Measurements from ENCODE around the gene COA4. TPM values are rescaled to one million over a fixed set of nuclear protein-coding genes. Genes with fewer than 3 reads are reported as not detected.
A peak's percentile ranks its signal among the peaks of the same experiment; 100 is the strongest.

The COA4 gene
- total RNA-seq = 90.2 and 99.9 TPM in 2 replicates

- Mint-ChIP-seq H3K4me3 (ENCODE audit: low read depth) (peak within 1 kb of the TSS; percentile 98), H3K27me3 (ENCODE audit: low read depth) (no peaks in the 10 kb centered on the region), H3K9me3 (no peaks in the 10 kb centered on the region), H3K36me3 (ENCODE audit: low read depth) (peaks cover 36% of the 10 kb centered on the region), H3K4me1 (ENCODE audit: low read depth) (peaks cover 19% of the 10 kb centered on the region), H3K27ac (peak within 1 kb of the TSS; percentile 96)
- intact Hi-C loops (cut with micrococcal nuclease) = loop anchor here (1.0 to 5.0 kb wide), 4 partner anchors 98 to 296 kb away; partner anchors contain the start of genes C2CD3, PPME1 and RAB6A
- peak; percentile 93 for DNase-seq (ENCODE audit: low spot score)
Observed at GRCh38 chr11:73876424-73877310, at the start of gene COA4, which contains the start of gene PAAF1. Gene COA4, minus strand, starts transcription at chr11:73876846. Its CDS starts 3,468 bp downstream, at chr11:73873378. Gene PAAF1, plus strand, starts transcription at chr11:73876999. Its CDS starts 23 bp downstream, at chr11:73877022.

GRCh38 chr11:73921180-73921579 lies 44.5 kb upstream of the COA4 start:
- no peak overlapping the region for H3K4me3 Mint-ChIP-seq (ENCODE audit: low read depth)
- no peaks in the 10 kb centered on the region for H3K9me3 Mint-ChIP-seq
- no peaks in the 10 kb centered on the region for H3K4me1 Mint-ChIP-seq (ENCODE audit: low read depth)
- H3K36me3 Mint-ChIP-seq (ENCODE audit: low read depth) = peaks cover 43% of the 10 kb centered on the region
- no peak for DNase-seq (ENCODE audit: low spot score)
- intact Hi-C loops (cut with micrococcal nuclease) = no loop called here
- H3K27ac Mint-ChIP-seq = no peak overlapping the region
- no peaks in the 10 kb centered on the region for H3K27me3 Mint-ChIP-seq (ENCODE audit: low read depth)

GRCh38 chr11:73916435-73916834 lies 39.8 kb upstream of the COA4 start:
- Mint-ChIP-seq H3K4me3 (ENCODE audit: low read depth) (no peak overlapping the region), H3K27me3 (ENCODE audit: low read depth) (no peaks in the 10 kb centered on the region), H3K4me1 (ENCODE audit: low read depth) (no peaks in the 10 kb centered on the region), H3K27ac (no peak overlapping the region), H3K9me3 (no peaks in the 10 kb centered on the region), H3K36me3 (ENCODE audit: low read depth) (peaks cover 56% of the 10 kb centered on the region)
- intact Hi-C loops (cut with micrococcal nuclease) = no loop called here
- DNase-seq (ENCODE audit: low spot score) = no peak

- Mint-ChIP-seq H3K27me3 (ENCODE audit: low read depth) (no peaks in the 10 kb centered on the region), H3K4me1 (ENCODE audit: low read depth) (no peaks in the 10 kb centered on the region), H3K36me3 (ENCODE audit: low read depth) (peaks cover 56% of the 10 kb centered on the region), H3K9me3 (no peaks in the 10 kb centered on the region), H3K27ac (no peak overlapping the region), H3K4me3 (ENCODE audit: low read depth) (no peak overlapping the region)
- DNase-seq (ENCODE audit: low spot score) = no peak
- intact Hi-C loops (cut with micrococcal nuclease) = no loop called here
Observed at GRCh38 chr11:73914284-73914683, 37.6 kb upstream of the COA4 start.

GRCh38 chr11:73913472-73913871 lies 36.8 kb upstream of the COA4 start:
- intact Hi-C loops (cut with micrococcal nuclease) = no loop called here
- H3K36me3 Mint-ChIP-seq (ENCODE audit: low read depth) = peaks cover 51% of the 10 kb centered on the region
- H3K4me3 Mint-ChIP-seq (ENCODE audit: low read depth) = no peak overlapping the region

GRCh38 chr11:73912026-73912425 lies 35.4 kb upstream of the COA4 start:
- intact Hi-C loops (cut with micrococcal nuclease) = no loop called here
- no peaks in the 10 kb centered on the region for H3K27me3 Mint-ChIP-seq (ENCODE audit: low read depth)
- H3K4me1 Mint-ChIP-seq (ENCODE audit: low read depth) = no peaks in the 10 kb centered on the region
- no peak overlapping the region for H3K4me3 Mint-ChIP-seq (ENCODE audit: low read depth)
- no peaks in the 10 kb centered on the region for H3K9me3 Mint-ChIP-seq
- peaks cover 47% of the 10 kb centered on the region for H3K36me3 Mint-ChIP-seq (ENCODE audit: low read depth)
- H3K27ac Mint-ChIP-seq = no peak overlapping the region
- DNase-seq (ENCODE audit: low spot score) = no peak

More at GRCh38 chr11:73913472-73913871, 36.8 kb upstream of the COA4 start:
- Mint-ChIP-seq H3K27me3 (ENCODE audit: low read depth) (no peaks in the 10 kb centered on the region), H3K4me1 (ENCODE audit: low read depth) (no peaks in the 10 kb centered on the region), H3K9me3 (no peaks in the 10 kb centered on the region), H3K27ac (no peak overlapping the region)
- DNase-seq (ENCODE audit: low spot score) = no peak

- Mint-ChIP-seq H3K36me3 (ENCODE audit: low read depth) (peaks cover 26% of the 10 kb centered on the region), H3K27ac (no peak overlapping the region), H3K9me3 (no peaks in the 10 kb centered on the region)
Observed at GRCh38 chr11:73907191-73907590, 30.5 kb upstream of the COA4 start.

GRCh38 chr11:73902303-73902702 lies 25.7 kb upstream of the COA4 start:
- Mint-ChIP-seq H3K4me1 (ENCODE audit: low read depth) (no peaks in the 10 kb centered on the region), H3K4me3 (ENCODE audit: low read depth) (no peak overlapping the region), H3K9me3 (no peaks in the 10 kb centered on the region), H3K36me3 (ENCODE audit: low read depth) (peaks cover 34% of the 10 kb centered on the region), H3K27me3 (ENCODE audit: low read depth) (no peaks in the 10 kb centered on the region), H3K27ac (no peak overlapping the region)
- no peak for DNase-seq (ENCODE audit: low spot score)
- intact Hi-C loops (cut with micrococcal nuclease) = no loop called here

More at GRCh38 chr11:73907191-73907590, 30.5 kb upstream of the COA4 start:
- Mint-ChIP-seq H3K4me1 (ENCODE audit: low read depth) (no peaks in the 10 kb centered on the region), H3K4me3 (ENCODE audit: low read depth) (no peak overlapping the region), H3K27me3 (ENCODE audit: low read depth) (no peaks in the 10 kb centered on the region)
- DNase-seq (ENCODE audit: low spot score) = no peak
- intact Hi-C loops (cut with micrococcal nuclease) = no loop called here

- Mint-ChIP-seq H3K4me1 (ENCODE audit: low read depth) (no peaks in the 10 kb centered on the region), H3K27ac (no peak overlapping the region), H3K4me3 (ENCODE audit: low read depth) (no peak overlapping the region), H3K9me3 (no peaks in the 10 kb centered on the region), H3K27me3 (ENCODE audit: low read depth) (no peaks in the 10 kb centered on the region), H3K36me3 (ENCODE audit: low read depth) (peaks cover 18% of the 10 kb centered on the region)
- intact Hi-C loops (cut with micrococcal nuclease) = no loop called here
- no peak for DNase-seq (ENCODE audit: low spot score)
Observed at GRCh38 chr11:73894725-73895335, 18.2 kb upstream of the COA4 start.

- Mint-ChIP-seq H3K27me3 (ENCODE audit: low read depth) (no peaks in the 10 kb centered on the region), H3K27ac (no peak overlapping the region), H3K4me1 (ENCODE audit: low read depth) (peaks cover 1% of the 10 kb centered on the region), H3K9me3 (no peaks in the 10 kb centered on the region), H3K36me3 (ENCODE audit: low read depth) (peaks cover 18% of the 10 kb centered on the region), H3K4me3 (ENCODE audit: low read depth) (no peak overlapping the region)
- intact Hi-C loops (cut with micrococcal nuclease) = no loop called here
- no peak for DNase-seq (ENCODE audit: low spot score)
Observed at GRCh38 chr11:73893041-73893440, 16.4 kb upstream of the COA4 start.

- Mint-ChIP-seq H3K27ac (no peak overlapping the region), H3K36me3 (ENCODE audit: low read depth) (peaks cover 25% of the 10 kb centered on the region), H3K4me3 (ENCODE audit: low read depth) (no peak overlapping the region), H3K27me3 (ENCODE audit: low read depth) (no peaks in the 10 kb centered on the region), H3K4me1 (ENCODE audit: low read depth) (peaks cover 1% of the 10 kb centered on the region), H3K9me3 (no peaks in the 10 kb centered on the region)
- no peak for DNase-seq (ENCODE audit: low spot score)
- intact Hi-C loops (cut with micrococcal nuclease) = no loop called here
Observed at GRCh38 chr11:73889536-73889935, 12.9 kb upstream of the COA4 start.

- no peak for DNase-seq (ENCODE audit: low spot score)
- intact Hi-C loops (cut with micrococcal nuclease) = no loop called here
Observed at GRCh38 chr11:73889019-73889418, 12.4 kb upstream of the COA4 start.

GRCh38 chr11:73888244-73888643 lies 11.6 kb upstream of the COA4 start:
- H3K9me3 Mint-ChIP-seq = no peaks in the 10 kb centered on the region
- intact Hi-C loops (cut with micrococcal nuclease) = no loop called here
- DNase-seq (ENCODE audit: low spot score) = no peak
- no peak overlapping the region for H3K4me3 Mint-ChIP-seq (ENCODE audit: low read depth)
- peaks cover 1% of the 10 kb centered on the region for H3K4me1 Mint-ChIP-seq (ENCODE audit: low read depth)
- H3K27me3 Mint-ChIP-seq (ENCODE audit: low read depth) = no peaks in the 10 kb centered on the region
- peaks cover 32% of the 10 kb centered on the region for H3K36me3 Mint-ChIP-seq (ENCODE audit: low read depth)
- no peak overlapping the region for H3K27ac Mint-ChIP-seq

More at GRCh38 chr11:73889019-73889418, 12.4 kb upstream of the COA4 start:
- no peaks in the 10 kb centered on the region for H3K27me3 Mint-ChIP-seq (ENCODE audit: low read depth)
- peaks cover 26% of the 10 kb centered on the region for H3K36me3 Mint-ChIP-seq (ENCODE audit: low read depth)
- no peak overlapping the region for H3K27ac Mint-ChIP-seq
- no peak overlapping the region for H3K4me3 Mint-ChIP-seq (ENCODE audit: low read depth)
- H3K4me1 Mint-ChIP-seq (ENCODE audit: low read depth) = peaks cover 1% of the 10 kb centered on the region
- H3K9me3 Mint-ChIP-seq = no peaks in the 10 kb centered on the region

All from activated T-helper 2 cell treated with anti-CD3 and anti-CD28 coated beads, Interferon-gamma antibody, Interleukin-2, Interleukin-4, amounts not matched to agents 10 μg/mL and 5 μg/mL and 100 μg/mL, durations not matched to agents 14 hours and 24 hours and 36 hours (primary cell).